Keratinocyte (primary cell): ENCODE measurements around the gene FCRL5. TPM values are rescaled to one million over a fixed set of nuclear protein-coding genes. Genes with fewer than 3 reads are reported as not detected.

Experiments used
- DNase-seq: peaks from one replicate; pipeline ENCODE4 v3.0.0-alpha.2; 2011; ENCODE audit warnings: low read depth, missing footprints, low spot score
- FAIRE-seq: peaks from 2 replicates; lab custom pipeline; 2011; peaks lifted over from hg19 to GRCh38; lab: Jason Lieb, UNC
- H2AFZ ChIP-seq: 2 replicates; pipeline ENCODE4 v1.6.0; 2012; ENCODE audit warnings: low read length, control low read depth, inconsistent platforms; ENCODE audit not compliant: control insufficient read depth
- H3K27ac ChIP-seq: 2 replicates; pipeline ENCODE4 v1.5.1; 2011; ENCODE audit warnings: low read length; ENCODE audit not compliant: control insufficient read depth, insufficient read depth
- H3K27me3 ChIP-seq: 3 replicates; pipeline ENCODE4 v1.6.0; 2011; ENCODE audit warnings: low read length; ENCODE audit not compliant: control insufficient read depth, insufficient read depth; ENCODE audit errors: extremely low read depth
- H3K36me3 ChIP-seq, 2 experiments: 2 replicates in 1 of 2; 3 replicates in 1 of 2; pipeline ENCODE4 v1.5.1; 2011; ENCODE audit warnings: low read length in 2 of 2, mild to moderate bottlenecking in 1 of 2; ENCODE audit not compliant: control insufficient read depth in 2 of 2, insufficient read depth in 2 of 2; ENCODE audit errors: extremely low read depth in 1 of 2
- H3K4me1 ChIP-seq: 3 replicates; pipeline ENCODE4 v1.5.1; 2011; ENCODE audit warnings: low read length; ENCODE audit not compliant: control insufficient read depth, insufficient read depth; ENCODE audit errors: extremely low read depth
- H3K4me2 ChIP-seq: 3 replicates; pipeline ENCODE4 v1.6.0; 2011; ENCODE audit warnings: low read depth, low read length; ENCODE audit not compliant: control insufficient read depth, insufficient read depth; ENCODE audit errors: extremely low read depth
- H3K4me3 ChIP-seq, 3 experiments: fragments of 200-600 bp in 1 of 3; sonication (generic) in 1 of 3; 2 replicates in 2 of 3; 3 replicates in 1 of 3; pipeline ENCODE4 v1.5.1; 2011 to 2016; ENCODE audit warnings: low read length in 3 of 3, mild to moderate bottlenecking in 3 of 3, control low read depth in 2 of 3, inconsistent platforms in 1 of 3, low read depth in 1 of 3, mixed read lengths in 1 of 3, mixed run types in 1 of 3, moderate library complexity in 1 of 3; ENCODE audit not compliant: control insufficient read depth in 2 of 3, insufficient read depth in 2 of 3; ENCODE audit errors: extremely low read depth in 1 of 3
- H3K79me2 ChIP-seq: 2 replicates; pipeline ENCODE4 v1.6.0; 2012; ENCODE audit warnings: low read length; ENCODE audit not compliant: control insufficient read depth, insufficient read depth
- H3K9ac ChIP-seq: 3 replicates; pipeline ENCODE4 v1.6.0; 2011; ENCODE audit warnings: low read length; ENCODE audit not compliant: control insufficient read depth, insufficient read depth; ENCODE audit errors: extremely low read depth
- H3K9me1 ChIP-seq: 3 replicates; pipeline ENCODE4 v1.6.0; 2011; ENCODE audit warnings: low read length; ENCODE audit not compliant: control insufficient read depth, insufficient read depth; ENCODE audit errors: extremely low read depth
- H3K9me3 ChIP-seq: 2 replicates; pipeline ENCODE4 v1.5.1; 2012; ENCODE audit warnings: low read depth, low read length; ENCODE audit not compliant: control insufficient read depth
- H4K20me1 ChIP-seq: 3 replicates; pipeline ENCODE4 v1.6.0; 2011; ENCODE audit warnings: low read length; ENCODE audit not compliant: control insufficient read depth, insufficient read depth; ENCODE audit errors: extremely low read depth
- EZH2 ChIP-seq: IDR thresholded peaks from one replicate; pipeline ENCODE4 v1.6.1; 2012; ENCODE audit warnings: inconsistent platforms, mild to moderate bottlenecking, low read length, moderate library complexity
- dilution Hi-C: fragments of 300-500 bp; cut with MboI; formaldehyde crosslinking; loops from one replicate; pipeline ENCODE4 v1.7.0; 2020; ENCODE audit warnings: low sequenced_read_pairs; ENCODE audit not compliant: extremely low pct_ligation_motif_present
- polyA plus RNA-seq, 5 experiments: library from polyadenylated mRNA; depleted of rRNA in 3 of 5; stranded (reverse) in 3 of 5; stranded (forward) in 1 of 5; unstranded in 1 of 5; fragments of >200 nt; gene quantifications; 1 replicate in 1 of 5; 2 replicates in 3 of 5; 3 replicates in 1 of 5; pipeline versions ENCODE4 v1.2.1 to v1.2.3, GENCODE V29; 2011 to 2012; ENCODE audit warnings: missing spikeins in 2 of 5, low read depth in 1 of 5, low replicate concordance in 1 of 5
- TF ChIP-seq, protein P1 (sequence below), 3 experiments: IDR thresholded peaks in 1 of 3; conservative IDR thresholded peaks in 1 of 3; optimal IDR thresholded peaks in 1 of 3; 2 replicates in 2 of 3; 3 replicates in 1 of 3; pipeline versions ENCODE3 to v1.5.1; 2011; ENCODE audit warnings: low read length in 3 of 3, mild to moderate bottlenecking in 3 of 3, moderate library complexity in 2 of 3, control low read depth in 1 of 3, inconsistent platforms in 1 of 3; ENCODE audit not compliant: insufficient read depth in 2 of 3; ENCODE audit errors: extremely low read depth in 1 of 3

FCRL5 gene
- polyA plus RNA-seq, 1 donor (not counting 4 experiments of a cell fraction or from before 2014, with no cell fraction given), result not detected

GRCh38 chr1:157515141-157515540 lies 37.2 kb downstream of the FCRL5 start:
- Histone ChIP-seq H3K36me3 (no peaks in the 10 kb centered on the region), H3K9me1 (no peaks in the 10 kb centered on the region), H3K4me2 (no peak overlapping the region), H3K9me3 (no peaks in the 10 kb centered on the region), H3K9ac (no peak overlapping the region), H2AFZ (no peak overlapping the region), H4K20me1 (no peaks in the 10 kb centered on the region), H3K4me1 (no peaks in the 10 kb centered on the region), H3K27ac (no peak overlapping the region), H3K79me2 (no peaks in the 10 kb centered on the region), H3K4me3 (no peak overlapping the region), H3K27me3 (no peaks in the 10 kb centered on the region)
- DNase-seq (no peak), FAIRE-seq (no peak)
- no peak for TF ChIP-seq EZH2
- TF ChIP-seq, protein P1, sequence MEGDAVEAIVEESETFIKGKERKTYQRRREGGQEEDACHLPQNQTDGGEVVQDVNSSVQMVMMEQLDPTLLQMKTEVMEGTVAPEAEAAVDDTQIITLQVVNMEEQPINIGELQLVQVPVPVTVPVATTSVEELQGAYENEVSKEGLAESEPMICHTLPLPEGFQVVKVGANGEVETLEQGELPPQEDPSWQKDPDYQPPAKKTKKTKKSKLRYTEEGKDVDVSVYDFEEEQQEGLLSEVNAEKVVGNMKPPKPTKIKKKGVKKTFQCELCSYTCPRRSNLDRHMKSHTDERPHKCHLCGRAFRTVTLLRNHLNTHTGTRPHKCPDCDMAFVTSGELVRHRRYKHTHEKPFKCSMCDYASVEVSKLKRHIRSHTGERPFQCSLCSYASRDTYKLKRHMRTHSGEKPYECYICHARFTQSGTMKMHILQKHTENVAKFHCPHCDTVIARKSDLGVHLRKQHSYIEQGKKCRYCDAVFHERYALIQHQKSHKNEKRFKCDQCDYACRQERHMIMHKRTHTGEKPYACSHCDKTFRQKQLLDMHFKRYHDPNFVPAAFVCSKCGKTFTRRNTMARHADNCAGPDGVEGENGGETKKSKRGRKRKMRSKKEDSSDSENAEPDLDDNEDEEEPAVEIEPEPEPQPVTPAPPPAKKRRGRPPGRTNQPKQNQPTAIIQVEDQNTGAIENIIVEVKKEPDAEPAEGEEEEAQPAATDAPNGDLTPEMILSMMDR (optimal IDR thresholded peaks at IDR 0.05 in 1 of 3, IDR thresholded peaks at IDR 0.05 in 1 of 3, conservative IDR thresholded peaks at IDR 0.05 in 1 of 3; ENCODE audit: extremely low read depth in 1 of 3, insufficient read depth in 2 of 3, low read length in 3 of 3), result no peak
- dilution Hi-C loops, result no loop called here

- no peaks in the 10 kb centered on the region for H4K20me1 ChIP-seq
- DNase-seq (no peak), FAIRE-seq (no peak)
- H2AFZ ChIP-seq, result no peak overlapping the region
- H3K27ac ChIP-seq, result no peak overlapping the region
- dilution Hi-C loops, result no loop called here
- no peaks in the 10 kb centered on the region for H3K27me3 ChIP-seq
- no peak overlapping the region for H3K4me3 ChIP-seq
- no peaks in the 10 kb centered on the region for H3K9me1 ChIP-seq
- H3K36me3 ChIP-seq, result no peaks in the 10 kb centered on the region
- no peak overlapping the region for H3K9ac ChIP-seq
- no peaks in the 10 kb centered on the region for H3K4me1 ChIP-seq
- no peak overlapping the region for H3K4me2 ChIP-seq
- TF ChIP-seq, protein P1 (optimal IDR thresholded peaks at IDR 0.05 in 1 of 3, IDR thresholded peaks at IDR 0.05 in 1 of 3, conservative IDR thresholded peaks at IDR 0.05 in 1 of 3; ENCODE audit: extremely low read depth in 1 of 3, insufficient read depth in 2 of 3, low read length in 3 of 3), result no peak
- no peak for TF ChIP-seq EZH2
- H3K9me3 ChIP-seq, result no peaks in the 10 kb centered on the region
- H3K79me2 ChIP-seq, result no peaks in the 10 kb centered on the region
Observed at GRCh38 chr1:157512036-157512969, 40.0 kb downstream of the FCRL5 start.
